ENCODE data around the gene ADCK2.
A peak's percentile ranks its signal among the peaks of the same experiment; 100 is the strongest.

ADCK2 gene

DNA sequence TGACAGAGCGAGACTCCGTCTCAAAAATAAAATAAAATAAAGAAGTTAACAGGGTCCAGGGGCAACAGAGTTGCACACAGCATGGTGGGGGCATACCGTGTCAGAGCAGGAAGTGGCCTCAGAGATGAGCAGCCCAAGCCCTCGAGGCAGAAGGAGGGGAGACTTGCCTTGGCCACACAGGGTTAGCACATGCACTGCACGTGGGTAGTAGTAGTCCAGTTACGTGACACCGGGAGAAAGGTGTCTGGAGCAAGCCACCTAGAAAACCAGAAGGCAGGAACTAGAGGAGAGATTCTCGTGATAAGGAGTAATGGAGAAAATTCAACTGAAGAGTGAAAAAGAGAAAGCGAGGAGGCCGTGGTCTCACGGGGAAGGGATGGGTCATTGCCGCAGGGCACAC, 22.4 kb upstream of the ADCK2 start:
- no peak for ATAC-seq

GRCh38 chr7:140653319-140654108, 19.2 kb upstream of the ADCK2 start:
- TF ChIP-seq ZNF565 (CRISPR knock-in tag; conservative IDR thresholded peaks at IDR 0.05; ENCODE audit: low read depth) (no peak), ZC3H10 (CRISPR knock-in tag; IDR thresholded peaks at IDR 0.05) (no peak), ZNF8 (CRISPR knock-in tag; IDR thresholded peaks at IDR 0.05) (no peak), ZFP3 (CRISPR knock-in tag; IDR thresholded peaks at IDR 0.05) (no peak)
- peak; percentile 92 for ATAC-seq

More for the DNA sequence above, 22.4 kb upstream of the ADCK2 start:
- TF ChIP-seq TCF4 (CRISPR knock-in tag; IDR thresholded peaks at IDR 0.05; ENCODE audit: borderline replicate concordance) (no peak), ESRRG (CRISPR knock-in tag; IDR thresholded peaks at IDR 0.05) (no peak), ZFP3 (CRISPR knock-in tag; IDR thresholded peaks at IDR 0.05) (no peak), ZC3H10 (CRISPR knock-in tag; IDR thresholded peaks at IDR 0.05) (no peak), ZNF70 (CRISPR knock-in tag; IDR thresholded peaks at IDR 0.05) (no peak), TOX (CRISPR knock-in tag; IDR thresholded peaks at IDR 0.05; ENCODE audit: borderline replicate concordance) (no peak), PATZ1 (CRISPR knock-in tag; IDR thresholded peaks at IDR 0.05; ENCODE audit: borderline replicate concordance) (no peak), GLIS3 (CRISPR knock-in tag; IDR thresholded peaks at IDR 0.05) (no peak), OSR1 (CRISPR knock-in tag; IDR thresholded peaks at IDR 0.05) (no peak), CSRNP3 (CRISPR knock-in tag; IDR thresholded peaks at IDR 0.05) (no peak), ZNF565 (CRISPR knock-in tag; conservative IDR thresholded peaks at IDR 0.05; ENCODE audit: low read depth) (no peak), SNAI2 (CRISPR knock-in tag; IDR thresholded peaks at IDR 0.05) (no peak), ISL1 (CRISPR knock-in tag; IDR thresholded peaks at IDR 0.05) (no peak), BACH2 (CRISPR knock-in tag; IDR thresholded peaks at IDR 0.05; ENCODE audit: borderline replicate concordance) (no peak)
- TF ChIP-seq, protein P1, sequence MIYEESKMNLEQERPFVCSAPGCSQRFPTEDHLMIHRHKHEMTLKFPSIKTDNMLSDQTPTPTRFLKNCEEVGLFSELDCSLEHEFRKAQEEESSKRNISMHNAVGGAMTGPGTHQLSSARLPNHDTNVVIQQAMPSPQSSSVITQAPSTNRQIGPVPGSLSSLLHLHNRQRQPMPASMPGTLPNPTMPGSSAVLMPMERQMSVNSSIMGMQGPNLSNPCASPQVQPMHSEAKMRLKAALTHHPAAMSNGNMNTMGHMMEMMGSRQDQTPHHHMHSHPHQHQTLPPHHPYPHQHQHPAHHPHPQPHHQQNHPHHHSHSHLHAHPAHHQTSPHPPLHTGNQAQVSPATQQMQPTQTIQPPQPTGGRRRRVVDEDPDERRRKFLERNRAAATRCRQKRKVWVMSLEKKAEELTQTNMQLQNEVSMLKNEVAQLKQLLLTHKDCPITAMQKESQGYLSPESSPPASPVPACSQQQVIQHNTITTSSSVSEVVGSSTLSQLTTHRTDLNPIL (CRISPR knock-in tag; IDR thresholded peaks at IDR 0.05; ENCODE audit: low read depth) = no peak
- TF ChIP-seq, protein P2, sequence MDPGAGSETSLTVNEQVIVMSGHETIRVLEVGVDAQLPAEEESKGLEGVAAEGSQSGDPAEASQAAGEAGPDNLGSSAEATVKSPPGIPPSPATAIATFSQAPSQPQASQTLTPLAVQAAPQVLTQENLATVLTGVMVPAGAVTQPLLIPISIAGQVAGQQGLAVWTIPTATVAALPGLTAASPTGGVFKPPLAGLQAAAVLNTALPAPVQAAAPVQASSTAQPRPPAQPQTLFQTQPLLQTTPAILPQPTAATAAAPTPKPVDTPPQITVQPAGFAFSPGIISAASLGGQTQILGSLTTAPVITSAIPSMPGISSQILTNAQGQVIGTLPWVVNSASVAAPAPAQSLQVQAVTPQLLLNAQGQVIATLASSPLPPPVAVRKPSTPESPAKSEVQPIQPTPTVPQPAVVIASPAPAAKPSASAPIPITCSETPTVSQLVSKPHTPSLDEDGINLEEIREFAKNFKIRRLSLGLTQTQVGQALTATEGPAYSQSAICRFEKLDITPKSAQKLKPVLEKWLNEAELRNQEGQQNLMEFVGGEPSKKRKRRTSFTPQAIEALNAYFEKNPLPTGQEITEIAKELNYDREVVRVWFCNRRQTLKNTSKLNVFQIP (CRISPR knock-in tag; IDR thresholded peaks at IDR 0.05; ENCODE audit: borderline replicate concordance, low read depth) = no peak
- TF ChIP-seq, protein P3, sequence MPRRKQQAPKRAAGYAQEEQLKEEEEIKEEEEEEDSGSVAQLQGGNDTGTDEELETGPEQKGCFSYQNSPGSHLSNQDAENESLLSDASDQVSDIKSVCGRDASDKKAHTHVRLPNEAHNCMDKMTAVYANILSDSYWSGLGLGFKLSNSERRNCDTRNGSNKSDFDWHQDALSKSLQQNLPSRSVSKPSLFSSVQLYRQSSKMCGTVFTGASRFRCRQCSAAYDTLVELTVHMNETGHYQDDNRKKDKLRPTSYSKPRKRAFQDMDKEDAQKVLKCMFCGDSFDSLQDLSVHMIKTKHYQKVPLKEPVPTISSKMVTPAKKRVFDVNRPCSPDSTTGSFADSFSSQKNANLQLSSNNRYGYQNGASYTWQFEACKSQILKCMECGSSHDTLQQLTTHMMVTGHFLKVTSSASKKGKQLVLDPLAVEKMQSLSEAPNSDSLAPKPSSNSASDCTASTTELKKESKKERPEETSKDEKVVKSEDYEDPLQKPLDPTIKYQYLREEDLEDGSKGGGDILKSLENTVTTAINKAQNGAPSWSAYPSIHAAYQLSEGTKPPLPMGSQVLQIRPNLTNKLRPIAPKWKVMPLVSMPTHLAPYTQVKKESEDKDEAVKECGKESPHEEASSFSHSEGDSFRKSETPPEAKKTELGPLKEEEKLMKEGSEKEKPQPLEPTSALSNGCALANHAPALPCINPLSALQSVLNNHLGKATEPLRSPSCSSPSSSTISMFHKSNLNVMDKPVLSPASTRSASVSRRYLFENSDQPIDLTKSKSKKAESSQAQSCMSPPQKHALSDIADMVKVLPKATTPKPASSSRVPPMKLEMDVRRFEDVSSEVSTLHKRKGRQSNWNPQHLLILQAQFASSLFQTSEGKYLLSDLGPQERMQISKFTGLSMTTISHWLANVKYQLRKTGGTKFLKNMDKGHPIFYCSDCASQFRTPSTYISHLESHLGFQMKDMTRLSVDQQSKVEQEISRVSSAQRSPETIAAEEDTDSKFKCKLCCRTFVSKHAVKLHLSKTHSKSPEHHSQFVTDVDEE (CRISPR knock-in tag; IDR thresholded peaks at IDR 0.05) = no peak

DNA sequence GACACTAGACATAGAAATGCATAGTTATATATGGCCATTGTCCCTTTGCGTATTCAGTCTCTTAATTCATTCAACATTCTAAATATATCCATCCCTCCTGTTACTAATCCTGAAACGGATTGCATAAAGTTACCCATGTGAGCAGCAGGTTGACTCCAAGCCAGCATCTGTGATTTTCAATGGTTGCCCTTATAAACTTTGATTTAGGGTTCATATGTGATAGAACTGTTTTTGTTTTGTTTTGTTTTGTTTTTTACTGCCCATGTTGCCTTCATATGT, 18.7 kb upstream of the ADCK2 start:
- TF ChIP-seq ARNTL (CRISPR knock-in tag; IDR thresholded peaks at IDR 0.05; ENCODE audit: borderline replicate concordance, low read depth) = no peak
- no peak for TF ChIP-seq ZFP30 (CRISPR knock-in tag; IDR thresholded peaks at IDR 0.05)

More for the DNA sequence above, 18.7 kb upstream of the ADCK2 start:
- ATAC-seq = no peak
